GM12891 (cell line): Measurements from ENCODE around the gene CYP4Z1.

ENCODE experiments used
- POLR2AphosphoS5 ChIP-seq: IDR thresholded peaks from 2 replicates; pipeline ENCODE4 v1.6.1; 2011; ENCODE audit warnings: low read depth, low read length, control low read depth
- POU2F2 ChIP-seq: IDR thresholded peaks from 2 replicates; pipeline ENCODE4 v1.6.1; 2011; ENCODE audit warnings: low read depth, mild to moderate bottlenecking, control low read depth, low read length, moderate library complexity
- SPI1 ChIP-seq: IDR thresholded peaks from 2 replicates; pipeline ENCODE4 v1.6.1; 2011; ENCODE audit warnings: low read depth, low read length, control low read depth

DNA sequence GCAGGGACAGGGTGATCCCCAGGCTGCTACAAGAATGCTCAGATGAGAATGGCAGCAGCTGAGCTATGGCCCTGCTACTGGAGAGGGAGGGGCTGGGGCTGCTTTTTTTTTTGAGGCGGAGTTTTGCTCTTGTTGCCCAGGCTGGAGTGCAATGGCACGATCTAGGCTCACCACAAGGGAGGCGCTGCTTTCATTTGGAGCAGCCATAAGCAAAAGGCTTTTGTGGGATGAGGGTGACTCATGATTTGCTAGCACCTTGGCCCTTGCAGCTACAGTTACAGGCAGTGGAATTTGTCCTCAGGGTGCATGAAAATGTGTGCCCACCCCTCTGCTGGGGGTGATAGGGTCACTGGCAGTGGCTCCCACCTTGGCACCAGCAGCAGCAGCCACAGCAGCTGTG is 37.8 kb downstream of the CYP4Z1 start:
- no peak for TF ChIP-seq POU2F2
- TF ChIP-seq POLR2AphosphoS5: no peak
- no peak for TF ChIP-seq SPI1
